NCI-H526 treated with DMSO at 0.1 percent for 48 hours (cell line): ENCODE results near the gene KRT8.

ENCODE experiments used
- DNase-seq: peaks from one replicate; lab custom pipeline; 2025; lab: John Stamatoyannopoulos, UW

The KRT8 gene

GRCh38 chr12:52904509-52905300 is at the start of gene KRT8:
Gene KRT8, minus strand, starts transcription at chr12:52905076. Its CDS starts 95 bp downstream, at chr12:52904981.
- peak; percentile 88 for DNase-seq

- no peak for DNase-seq
These were observed 48.4 kb upstream of the KRT8 start for GRCh38 chr12:52953181-52953841.

- DNase-seq: no peak
These were observed 47.4 kb upstream of the KRT8 start for GRCh38 chr12:52952076-52952801.

GRCh38 chr12:52951640-52952039 is 46.8 kb upstream of the KRT8 start:
- DNase-seq: no peak

- no peak for DNase-seq
These were observed 46.2 kb upstream of the KRT8 start for GRCh38 chr12:52951126-52951525.

- no peak for DNase-seq
These were observed 45.7 kb upstream of the KRT8 start for GRCh38 chr12:52950553-52950952.

- peak; percentile 39 for DNase-seq
These were observed 44.8 kb upstream of the KRT8 start for GRCh38 chr12:52949413-52950331.

- no peak for DNase-seq
These were observed 43.0 kb upstream of the KRT8 start for GRCh38 chr12:52947738-52948423.

GRCh38 chr12:52946797-52947547 is 42.1 kb upstream of the KRT8 start:
- DNase-seq: peak; percentile 89

- DNase-seq: no peak
These were observed 41.5 kb upstream of the KRT8 start for GRCh38 chr12:52946334-52946733.

GRCh38 chr12:52945389-52946232 is 40.7 kb upstream of the KRT8 start:
- DNase-seq: peak; percentile 46

GRCh38 chr12:52944683-52945388 is 40.0 kb upstream of the KRT8 start:
- DNase-seq: no peak

GRCh38 chr12:52942901-52943181 is 38.0 kb upstream of the KRT8 start:
- DNase-seq: no peak

- DNase-seq: no peak
These were observed 37.4 kb upstream of the KRT8 start for GRCh38 chr12:52942066-52942900.

- no peak for DNase-seq
These were observed 24.7 kb upstream of the KRT8 start for GRCh38 chr12:52929538-52929937.

- DNase-seq: no peak
These were observed 23.1 kb upstream of the KRT8 start for GRCh38 chr12:52927964-52928363.

- DNase-seq: no peak
These were observed 21.8 kb upstream of the KRT8 start for GRCh38 chr12:52926596-52927234.
